ENCODE results near the gene MYOZ3.
A peak's percentile ranks its signal among the peaks of the same experiment; 100 is the strongest.

MYOZ3 gene

DNA sequence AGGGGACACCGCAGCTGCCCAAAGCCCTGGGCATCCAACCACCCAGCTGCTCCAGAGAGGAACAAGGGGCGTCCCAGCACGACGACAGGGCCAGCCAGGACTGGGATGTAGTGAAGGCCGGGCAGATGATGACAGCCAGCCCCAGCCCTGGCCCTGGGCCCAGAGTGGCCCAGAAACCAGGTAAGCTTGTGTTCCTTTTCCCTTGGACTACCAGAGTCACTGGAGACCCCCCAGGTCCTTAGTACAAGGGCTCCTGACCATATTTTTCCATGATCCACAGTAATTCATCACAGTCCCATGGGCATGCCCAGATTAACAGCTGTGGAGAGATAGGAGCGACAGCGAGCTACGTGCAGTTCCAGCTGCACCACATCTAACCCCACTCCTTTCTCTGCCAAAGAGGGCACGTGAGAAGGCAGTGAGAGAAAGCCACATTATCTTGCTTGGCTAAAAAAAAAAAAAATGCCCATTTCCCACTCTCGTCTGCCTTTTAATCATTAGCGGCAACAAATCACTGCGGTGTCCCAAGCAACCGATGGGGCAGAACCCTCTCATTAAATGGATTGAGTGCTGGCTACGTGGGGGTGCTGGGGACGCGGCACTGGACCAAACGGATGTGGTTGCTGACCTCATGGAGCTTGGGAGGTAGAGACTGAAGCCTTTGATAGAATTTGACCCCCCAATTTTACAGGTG, 42.3 kb upstream of the MYOZ3 start:
- H3K9ac ChIP-seq (ENCODE audit: low read depth in 1 of 2, low read length in 2 of 2) = no peak overlapping the region
- peaks cover 0 to 3% of the 10 kb centered on the region in 2 donors for H3K36me3 ChIP-seq (ENCODE audit: control insufficient read depth in 2 of 2, insufficient read depth in 2 of 2, low read length in 2 of 2)
- H3K9me3 ChIP-seq (ENCODE audit: control insufficient read depth in 2 of 2, low read length in 2 of 2) = no peaks in the 10 kb centered on the region
- H3K27ac ChIP-seq (ENCODE audit: low read depth in 2 of 2, low read length in 2 of 2) = peak overlapping the region in 1 of 2 donors; percentile 35
- H3K27me3 ChIP-seq (ENCODE audit: control insufficient read depth in 2 of 2, insufficient read depth in 2 of 2, low read length in 2 of 2) = no peaks in the 10 kb centered on the region
- peaks cover 30 to 31% of the 10 kb centered on the region in 2 donors for H3K4me1 ChIP-seq (ENCODE audit: control insufficient read depth in 2 of 2, insufficient read depth in 2 of 2, low read length in 2 of 2)
- no peak overlapping the region for H3K4me3 ChIP-seq (ENCODE audit: low read length in 2 of 2)

DNA sequence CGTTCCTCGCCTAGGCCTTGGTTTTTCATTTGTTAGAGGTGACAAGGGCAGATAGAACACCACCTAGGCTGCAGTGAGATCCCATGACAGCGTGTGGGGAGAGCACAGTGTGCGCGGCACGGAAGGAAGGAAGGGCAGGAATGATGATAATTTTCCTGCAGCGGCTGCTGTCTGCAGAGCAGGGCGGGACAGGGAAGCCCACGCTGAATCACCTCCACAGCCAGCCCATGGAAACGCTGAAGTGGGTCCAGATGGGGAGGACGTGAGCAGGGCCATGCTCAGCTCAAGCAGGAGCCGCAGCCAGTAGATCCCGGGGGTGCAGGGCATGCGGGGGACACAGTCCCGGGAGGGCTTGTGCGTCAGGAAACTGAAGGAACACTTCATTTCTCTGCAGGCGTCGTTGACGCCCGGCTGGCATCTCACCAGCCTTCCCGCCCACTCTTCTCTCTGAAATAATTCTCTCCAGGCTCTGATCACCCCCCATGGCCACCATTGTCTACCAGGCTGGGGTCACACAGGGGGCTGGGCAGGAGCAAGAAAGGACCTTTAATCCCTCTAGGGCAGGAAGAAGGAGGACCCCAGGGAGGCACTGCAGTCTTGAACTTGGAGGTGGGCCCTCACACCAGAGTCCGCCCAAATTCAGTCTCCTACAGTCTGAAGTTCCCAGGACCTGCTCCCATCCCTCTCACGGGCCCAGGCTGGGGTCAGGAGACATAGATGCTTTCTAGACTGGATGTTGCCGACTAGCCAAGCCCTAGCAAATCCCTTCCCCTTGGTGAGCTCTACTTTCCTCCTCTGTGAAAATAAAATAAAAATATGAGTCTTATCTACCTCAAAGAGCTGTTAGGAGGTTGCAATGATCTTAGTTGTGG, 41.5 kb upstream of the MYOZ3 start:
- no peaks in the 10 kb centered on the region for H3K27me3 ChIP-seq (ENCODE audit: control insufficient read depth in 2 of 2, insufficient read depth in 2 of 2, low read length in 2 of 2)
- peaks cover 0 to 3% of the 10 kb centered on the region in 2 donors for H3K36me3 ChIP-seq (ENCODE audit: control insufficient read depth in 2 of 2, insufficient read depth in 2 of 2, low read length in 2 of 2)
- H3K9me3 ChIP-seq (ENCODE audit: control insufficient read depth in 2 of 2, low read length in 2 of 2) = no peaks in the 10 kb centered on the region
- peaks cover 28% of the 10 kb centered on the region in 2 donors for H3K4me1 ChIP-seq (ENCODE audit: control insufficient read depth in 2 of 2, insufficient read depth in 2 of 2, low read length in 2 of 2)
- H3K4me3 ChIP-seq (ENCODE audit: low read length in 2 of 2) = no peak overlapping the region
- no peak overlapping the region for H3K9ac ChIP-seq (ENCODE audit: low read depth in 1 of 2, low read length in 2 of 2)
- H3K27ac ChIP-seq (ENCODE audit: low read depth in 2 of 2, low read length in 2 of 2) = peak overlapping the region in 1 of 2 donors; percentile 35

DNA sequence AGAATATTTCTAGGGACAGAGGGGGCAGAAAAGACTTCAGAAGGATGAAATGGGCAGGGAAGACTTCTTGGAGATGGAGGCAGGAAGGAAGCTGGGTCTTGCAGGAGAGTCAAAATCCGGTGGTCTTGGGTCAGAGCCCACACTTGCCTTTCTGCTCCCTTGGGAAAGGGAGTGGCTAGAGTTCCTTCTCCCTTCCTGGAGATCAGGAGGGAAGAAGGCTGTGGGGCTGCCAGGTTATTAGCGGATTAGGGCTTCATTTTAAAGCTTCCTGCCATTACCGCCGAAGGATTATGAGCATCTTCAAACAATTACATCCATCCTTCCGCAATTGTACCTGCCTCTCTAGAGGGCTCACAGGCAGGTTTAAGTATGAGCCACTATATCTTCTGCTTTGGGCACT, 39.8 kb upstream of the MYOZ3 start:
- no peak overlapping the region for H3K4me3 ChIP-seq (ENCODE audit: low read length in 2 of 2)
- peaks cover 21 to 24% of the 10 kb centered on the region in 2 donors for H3K4me1 ChIP-seq (ENCODE audit: control insufficient read depth in 2 of 2, insufficient read depth in 2 of 2, low read length in 2 of 2)
- no peaks in the 10 kb centered on the region for H3K9me3 ChIP-seq (ENCODE audit: control insufficient read depth in 2 of 2, low read length in 2 of 2)
- H3K9ac ChIP-seq (ENCODE audit: low read depth in 1 of 2, low read length in 2 of 2) = no peak overlapping the region
- peaks cover 0 to 3% of the 10 kb centered on the region in 2 donors for H3K36me3 ChIP-seq (ENCODE audit: control insufficient read depth in 2 of 2, insufficient read depth in 2 of 2, low read length in 2 of 2)
- no peaks in the 10 kb centered on the region for H3K27me3 ChIP-seq (ENCODE audit: control insufficient read depth in 2 of 2, insufficient read depth in 2 of 2, low read length in 2 of 2)
- H3K27ac ChIP-seq (ENCODE audit: low read depth in 2 of 2, low read length in 2 of 2) = no peak overlapping the region

DNA sequence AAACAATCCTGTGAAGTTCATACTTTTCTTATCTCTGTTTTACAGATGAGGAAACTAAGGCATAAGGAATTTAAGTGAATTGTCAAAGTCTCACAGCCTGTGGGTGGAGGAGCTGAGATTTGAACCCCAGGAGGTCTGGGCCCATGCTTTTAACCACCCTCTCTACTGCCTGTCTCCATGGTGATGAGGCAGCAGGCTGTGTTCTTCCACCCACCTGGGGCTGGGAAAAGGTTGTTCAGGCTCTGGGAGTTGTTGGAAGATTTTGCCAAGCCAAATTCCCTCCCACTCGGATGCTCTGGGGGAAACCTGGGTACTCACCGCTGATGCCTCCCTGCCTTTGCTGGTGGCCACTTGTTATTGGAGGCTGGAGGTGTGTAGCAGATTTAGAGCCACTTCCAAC, 38.9 kb upstream of the MYOZ3 start:
- Histone ChIP-seq H3K36me3 (ENCODE audit: control insufficient read depth in 2 of 2, insufficient read depth in 2 of 2, low read length in 2 of 2) (peaks cover 0 to 3% of the 10 kb centered on the region in 2 donors), H3K4me1 (ENCODE audit: control insufficient read depth in 2 of 2, insufficient read depth in 2 of 2, low read length in 2 of 2) (peaks cover 25 to 27% of the 10 kb centered on the region in 2 donors), H3K4me3 (ENCODE audit: low read length in 2 of 2) (no peak overlapping the region), H3K27ac (ENCODE audit: low read depth in 2 of 2, low read length in 2 of 2) (no peak overlapping the region), H3K27me3 (ENCODE audit: control insufficient read depth in 2 of 2, insufficient read depth in 2 of 2, low read length in 2 of 2) (no peaks in the 10 kb centered on the region), H3K9me3 (ENCODE audit: control insufficient read depth in 2 of 2, low read length in 2 of 2) (no peaks in the 10 kb centered on the region), H3K9ac (ENCODE audit: low read depth in 1 of 2, low read length in 2 of 2) (no peak overlapping the region)

DNA sequence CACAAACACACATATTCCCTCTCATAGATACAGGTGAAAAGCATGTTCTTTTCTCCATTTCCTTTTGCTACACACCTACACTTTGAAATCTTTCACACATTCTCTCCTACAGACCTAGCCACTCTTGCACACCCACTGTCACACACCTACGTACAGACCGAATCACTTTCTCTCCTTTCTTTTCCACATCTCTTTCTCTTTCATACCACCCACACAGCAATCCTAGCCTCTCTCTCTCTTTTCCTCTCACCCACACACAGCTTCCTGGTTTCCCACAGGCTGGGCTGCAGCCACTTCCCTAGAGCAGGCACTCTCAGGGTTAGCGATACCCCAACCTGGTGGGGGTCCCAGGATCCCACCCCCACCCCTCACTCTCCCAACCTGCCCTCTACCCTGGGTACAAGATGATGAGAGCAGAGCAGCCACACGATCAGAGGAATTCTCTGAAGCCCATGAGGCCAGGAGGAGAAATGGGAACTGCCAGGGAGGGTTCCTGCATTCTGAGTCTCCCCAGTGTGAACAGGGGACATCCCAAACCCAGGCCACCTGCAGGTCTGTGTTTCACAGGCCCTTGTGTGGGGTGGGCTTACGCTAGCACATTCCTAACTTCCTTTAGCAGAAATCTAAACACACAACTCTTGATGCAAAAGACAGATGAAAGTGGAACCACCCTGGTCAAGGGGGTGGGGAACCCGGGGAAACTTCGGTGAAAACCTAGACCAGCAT, 37.7 kb upstream of the MYOZ3 start:
- Histone ChIP-seq H3K4me1 (ENCODE audit: control insufficient read depth in 2 of 2, insufficient read depth in 2 of 2, low read length in 2 of 2) (peaks cover 26 to 28% of the 10 kb centered on the region in 2 donors), H3K9me3 (ENCODE audit: control insufficient read depth in 2 of 2, low read length in 2 of 2) (no peaks in the 10 kb centered on the region), H3K9ac (ENCODE audit: low read depth in 1 of 2, low read length in 2 of 2) (no peak overlapping the region), H3K27me3 (ENCODE audit: control insufficient read depth in 2 of 2, insufficient read depth in 2 of 2, low read length in 2 of 2) (no peaks in the 10 kb centered on the region), H3K4me3 (ENCODE audit: low read length in 2 of 2) (no peak overlapping the region), H3K27ac (ENCODE audit: low read depth in 2 of 2, low read length in 2 of 2) (no peak overlapping the region), H3K36me3 (ENCODE audit: control insufficient read depth in 2 of 2, insufficient read depth in 2 of 2, low read length in 2 of 2) (peaks cover 0 to 3% of the 10 kb centered on the region in 2 donors)

DNA sequence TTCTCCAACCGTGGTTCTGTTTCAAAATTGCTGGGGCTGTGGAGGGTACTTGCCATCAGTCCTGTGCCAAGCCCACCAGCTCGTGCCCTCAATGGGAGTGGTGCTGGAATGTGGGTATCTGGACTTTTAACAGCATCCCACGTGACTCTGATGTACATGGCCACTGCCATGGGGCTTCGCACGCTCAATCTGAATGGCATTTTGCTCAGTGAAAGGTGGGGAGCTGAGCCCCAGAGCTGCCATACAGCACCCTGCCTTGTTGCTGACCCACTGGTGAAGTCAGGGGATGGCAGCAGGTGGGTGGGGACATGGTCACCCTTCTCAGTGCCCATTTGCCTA, 37.2 kb upstream of the MYOZ3 start:
- Histone ChIP-seq H3K36me3 (ENCODE audit: control insufficient read depth in 2 of 2, insufficient read depth in 2 of 2, low read length in 2 of 2) (peaks cover 0 to 3% of the 10 kb centered on the region in 2 donors), H3K4me1 (ENCODE audit: control insufficient read depth in 2 of 2, insufficient read depth in 2 of 2, low read length in 2 of 2) (peaks cover 26 to 28% of the 10 kb centered on the region in 2 donors), H3K9ac (ENCODE audit: low read depth in 1 of 2, low read length in 2 of 2) (peak overlapping the region; percentile 32 to 47)

DNA sequence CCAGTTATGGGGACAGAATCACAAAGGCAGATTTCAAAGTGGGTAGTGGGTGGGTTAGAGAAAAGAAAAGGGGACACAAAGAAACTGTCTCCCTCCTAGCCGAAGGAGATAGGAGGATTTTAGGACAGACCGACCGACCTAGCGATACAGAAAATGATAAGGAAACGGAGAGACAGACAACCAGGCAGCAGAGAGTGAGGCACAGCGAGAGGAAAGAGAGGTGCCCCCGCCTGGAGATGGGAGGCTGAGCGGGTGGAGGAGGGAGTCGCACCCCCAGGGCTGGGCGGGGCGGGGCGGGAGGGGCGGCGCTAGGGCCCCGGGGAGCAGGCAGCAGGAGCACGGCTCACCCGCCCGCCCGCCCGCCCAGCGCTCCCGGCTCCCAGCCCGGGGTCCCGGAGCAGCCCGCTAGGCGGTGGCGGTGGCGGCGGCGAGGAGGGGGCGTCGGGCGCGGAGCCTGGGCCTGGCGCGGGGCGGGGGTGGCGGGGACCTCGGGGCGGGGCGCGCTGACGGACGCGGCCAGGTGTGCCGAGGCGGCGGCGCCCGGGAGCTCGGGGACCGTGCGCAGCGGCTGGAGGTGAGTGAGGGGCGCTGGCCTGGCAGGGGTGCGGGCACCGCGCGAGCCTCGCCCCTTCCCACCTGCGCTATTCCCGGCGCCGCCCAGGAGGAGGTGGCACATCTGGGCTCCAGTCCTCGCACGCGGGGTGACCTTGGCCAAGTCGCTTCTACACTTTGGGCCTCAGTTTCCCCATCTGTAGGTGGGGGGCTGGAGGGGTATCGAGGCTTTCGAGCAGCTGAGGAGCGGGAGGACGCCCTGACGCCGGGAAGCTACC, 36.5 kb upstream of the MYOZ3 start:
- Histone ChIP-seq H3K27ac (ENCODE audit: low read depth in 2 of 2, low read length in 2 of 2) (peak overlapping the region; percentile 52 to 82), H3K4me1 (ENCODE audit: control insufficient read depth in 2 of 2, insufficient read depth in 2 of 2, low read length in 2 of 2) (peaks cover 26 to 28% of the 10 kb centered on the region in 2 donors), H3K36me3 (ENCODE audit: control insufficient read depth in 2 of 2, insufficient read depth in 2 of 2, low read length in 2 of 2) (peaks cover 0 to 4% of the 10 kb centered on the region in 2 donors)

More for the DNA sequence above, 37.2 kb upstream of the MYOZ3 start:
- Histone ChIP-seq H3K4me3 (ENCODE audit: low read length in 2 of 2) (peak overlapping the region in 1 of 2 donors; percentile 62), H3K9me3 (ENCODE audit: control insufficient read depth in 2 of 2, low read length in 2 of 2) (no peaks in the 10 kb centered on the region), H3K27ac (ENCODE audit: low read depth in 2 of 2, low read length in 2 of 2) (peak overlapping the region; percentile 31 to 54), H3K27me3 (ENCODE audit: control insufficient read depth in 2 of 2, insufficient read depth in 2 of 2, low read length in 2 of 2) (no peaks in the 10 kb centered on the region)

DNA sequence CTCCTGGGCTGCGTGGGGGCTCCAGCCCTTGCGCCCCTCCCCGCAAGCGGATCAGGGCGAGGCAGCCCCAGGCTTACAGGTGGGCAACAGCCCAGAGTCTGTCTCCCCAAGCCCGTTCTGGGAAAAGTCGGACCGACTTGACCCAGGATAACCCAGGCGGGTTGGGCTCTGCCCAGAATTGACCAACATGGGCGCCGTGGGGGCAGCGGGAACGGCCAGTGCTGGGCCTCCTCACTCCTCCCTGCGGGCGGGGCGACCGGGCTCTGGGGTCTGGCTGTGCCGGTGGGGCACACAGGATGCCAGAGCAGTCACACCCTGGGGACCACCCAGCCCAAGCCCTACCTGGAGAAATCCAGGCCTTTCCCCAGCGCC, 35.9 kb upstream of the MYOZ3 start:
- peaks cover 25 to 26% of the 10 kb centered on the region in 2 donors for H3K4me1 ChIP-seq (ENCODE audit: control insufficient read depth in 2 of 2, insufficient read depth in 2 of 2, low read length in 2 of 2)
- peak overlapping the region; percentile 52 to 82 for H3K27ac ChIP-seq (ENCODE audit: low read depth in 2 of 2, low read length in 2 of 2)
- no peaks in the 10 kb centered on the region for H3K9me3 ChIP-seq (ENCODE audit: control insufficient read depth in 2 of 2, low read length in 2 of 2)
- peak overlapping the region; percentile 79 to 88 for H3K9ac ChIP-seq (ENCODE audit: low read depth in 1 of 2, low read length in 2 of 2)
- H3K36me3 ChIP-seq (ENCODE audit: control insufficient read depth in 2 of 2, insufficient read depth in 2 of 2, low read length in 2 of 2) = peaks cover 0 to 4% of the 10 kb centered on the region in 2 donors
- H3K4me3 ChIP-seq (ENCODE audit: low read length in 2 of 2) = peak overlapping the region; percentile 59 to 82
- H3K27me3 ChIP-seq (ENCODE audit: control insufficient read depth in 2 of 2, insufficient read depth in 2 of 2, low read length in 2 of 2) = no peaks in the 10 kb centered on the region

More for the DNA sequence above, 36.5 kb upstream of the MYOZ3 start:
- peak overlapping the region; percentile 59 to 82 for H3K4me3 ChIP-seq (ENCODE audit: low read length in 2 of 2)
- peak overlapping the region; percentile 79 to 88 for H3K9ac ChIP-seq (ENCODE audit: low read depth in 1 of 2, low read length in 2 of 2)
- H3K27me3 ChIP-seq (ENCODE audit: control insufficient read depth in 2 of 2, insufficient read depth in 2 of 2, low read length in 2 of 2) = no peaks in the 10 kb centered on the region
- no peaks in the 10 kb centered on the region for H3K9me3 ChIP-seq (ENCODE audit: control insufficient read depth in 2 of 2, low read length in 2 of 2)

All from mucosa of rectum (tissue), 2 donors.